MM.1S (cell line): Measurements from ENCODE around the gene ORAI2.
"Not testable (repeated sequence)": the region's sequence is repeated elsewhere in the genome, so short reads cannot be mapped to it uniquely, and the experiment has no call there.

Source experiments
- DNase-seq: peaks from one replicate; pipeline ENCODE4 v3.0.0-alpha.2; 2015
- H2AFZ ChIP-seq: fragments of 300-600 bp; sonication (generic); 2 replicates; pipeline ENCODE4 v1.6.0; 2016; ENCODE audit warnings: antibody characterized with exemption, low read length
- H3F3A ChIP-seq: fragments of 300-600 bp; sonication (generic); 2 replicates; pipeline ENCODE4 v1.6.1; 2016; ENCODE audit warnings: mild to moderate bottlenecking, antibody characterized with exemption, low read length, moderate library complexity, mixed read lengths; ENCODE audit not compliant: insufficient read depth
- H3K27ac ChIP-seq: fragments of 300-600 bp; sonication (generic); 2 replicates; pipeline ENCODE4 v1.5.1; 2016; ENCODE audit warnings: mild to moderate bottlenecking, low read length
- H3K27me3 ChIP-seq: fragments of 300-600 bp; sonication (generic); replicated peaks from 2 replicates; pipeline ENCODE4 v1.6.0; 2016; ENCODE audit warnings: low read length; ENCODE audit not compliant: insufficient read depth
- H3K36me3 ChIP-seq: fragments of 300-600 bp; sonication (generic); replicated peaks from 2 replicates; pipeline ENCODE4 v1.6.1; 2016; ENCODE audit warnings: mild to moderate bottlenecking, low read length, mixed read lengths; ENCODE audit not compliant: insufficient read depth
- H3K4me1 ChIP-seq: fragments of 300-600 bp; sonication (generic); 2 replicates; pipeline ENCODE4 v1.6.1; 2016; ENCODE audit warnings: low read length, mixed read lengths
- H3K4me2 ChIP-seq: fragments of 300-600 bp; sonication (generic); 2 replicates; pipeline ENCODE4 v1.6.0; 2016; ENCODE audit warnings: low read depth, low read length
- H3K4me3 ChIP-seq: fragments of 300-600 bp; sonication (generic); 2 replicates; pipeline ENCODE4 v1.5.1; 2016; ENCODE audit warnings: low read length, mixed read lengths
- H3K79me2 ChIP-seq: fragments of 300-600 bp; sonication (generic); 2 replicates; pipeline ENCODE4 v1.6.1; 2016; ENCODE audit warnings: mixed run types, low read length, mixed read lengths
- H3K9ac ChIP-seq: fragments of 300-600 bp; sonication (generic); 2 replicates; pipeline ENCODE4 v1.6.1; 2016; ENCODE audit warnings: low read length, mixed read lengths
- H3K9me2 ChIP-seq: fragments of 300-600 bp; sonication (generic); replicated peaks from 2 replicates; pipeline ENCODE4 v1.6.1; 2016; ENCODE audit warnings: mild to moderate bottlenecking, low read length, mixed read lengths; ENCODE audit not compliant: insufficient read depth
- H3K9me3 ChIP-seq: fragments of 300-600 bp; sonication (generic); replicated peaks from 2 replicates; pipeline ENCODE4 v1.6.1; 2016; ENCODE audit warnings: mild to moderate bottlenecking, low read length, mixed read lengths; ENCODE audit not compliant: insufficient read depth
- H4K20me1 ChIP-seq: fragments of 300-600 bp; sonication (generic); 2 replicates; pipeline ENCODE4 v1.6.1; 2016; ENCODE audit warnings: mild to moderate bottlenecking, low read length, moderate library complexity, mixed read lengths; ENCODE audit not compliant: insufficient read depth
- CTCF ChIP-seq: fragments of 300-600 bp; sonication (generic); IDR thresholded peaks from 2 replicates; pipeline ENCODE4 v1.5.1; 2016; ENCODE audit warnings: antibody characterized with exemption, low read length, mixed read lengths
- EZH2 ChIP-seq: fragments of 300-600 bp; sonication (generic); optimal IDR thresholded peaks from 2 replicates; pipeline ENCODE3; 2017; ENCODE audit warnings: low read depth, mild to moderate bottlenecking, antibody characterized with exemption, low read length, mixed read lengths
- EZH2phosphoT487 ChIP-seq: fragments of 300-600 bp; sonication (generic); IDR thresholded peaks from 2 replicates; pipeline ENCODE4 v1.6.1; 2018; ENCODE audit warnings: antibody characterized with exemption, low read length

Gene ORAI2

GRCh38 chr7:102452451-102452850, 19.1 kb downstream of the ORAI2 start:
- no peak overlapping the region for H3K9ac ChIP-seq
- H3F3A ChIP-seq = peaks cover 19% of the 10 kb centered on the region
- H3K4me3 ChIP-seq = no peak overlapping the region
- no peaks in the 10 kb centered on the region for H4K20me1 ChIP-seq
- peak overlapping the region; percentile 85; the same call in 1 of the 2 replicates for H3K27ac ChIP-seq
- peaks cover 14% of the 10 kb centered on the region for H3K4me1 ChIP-seq
- no peaks in the 10 kb centered on the region for H3K9me2 ChIP-seq
- H3K4me2 ChIP-seq = no peak overlapping the region
- no peak for DNase-seq
- no peaks in the 10 kb centered on the region for H3K27me3 ChIP-seq
- H3K36me3 ChIP-seq = no peaks in the 10 kb centered on the region; the same call in 1 of the 2 replicates
- peaks cover 20% of the 10 kb centered on the region for H3K79me2 ChIP-seq
- TF ChIP-seq CTCF = no peak
- TF ChIP-seq EZH2 = no peak
- no peak for TF ChIP-seq EZH2phosphoT487
- no peak overlapping the region for H2AFZ ChIP-seq
- no peaks in the 10 kb centered on the region for H3K9me3 ChIP-seq

- DNase-seq = peak; percentile 1
- H3K4me2 ChIP-seq = no peak overlapping the region
- H3F3A ChIP-seq = peaks cover 19% of the 10 kb centered on the region
- TF ChIP-seq EZH2 (no peak), EZH2phosphoT487 (no peak), CTCF (no peak)
- no peaks in the 10 kb centered on the region for H3K9me2 ChIP-seq
- no peak overlapping the region for H3K4me3 ChIP-seq
- H2AFZ ChIP-seq = no peak overlapping the region
- no peaks in the 10 kb centered on the region for H3K9me3 ChIP-seq
- H3K79me2 ChIP-seq = peaks cover 11% of the 10 kb centered on the region
- no peak overlapping the region for H3K27ac ChIP-seq
- no peaks in the 10 kb centered on the region for H3K36me3 ChIP-seq
- H3K9ac ChIP-seq = no peak overlapping the region
- H3K27me3 ChIP-seq = no peaks in the 10 kb centered on the region
- H4K20me1 ChIP-seq = no peaks in the 10 kb centered on the region
- H3K4me1 ChIP-seq = peaks cover 14% of the 10 kb centered on the region
Measured at GRCh38 chr7:102453319-102453718, 19.9 kb downstream of the ORAI2 start.

GRCh38 chr7:102454468-102454867, 21.1 kb downstream of the ORAI2 start:
- H3K9me3 ChIP-seq = no peaks in the 10 kb centered on the region
- H3K27me3 ChIP-seq = no peaks in the 10 kb centered on the region
- H3K4me1 ChIP-seq = peaks cover 14% of the 10 kb centered on the region
- no peak overlapping the region for H3K4me2 ChIP-seq
- H2AFZ ChIP-seq = no peak overlapping the region
- H3K27ac ChIP-seq = no peak overlapping the region
- DNase-seq = peak; percentile 1
- H3K4me3 ChIP-seq = no peak overlapping the region
- peaks cover 19% of the 10 kb centered on the region for H3F3A ChIP-seq
- no peaks in the 10 kb centered on the region for H3K9me2 ChIP-seq
- H4K20me1 ChIP-seq = no peaks in the 10 kb centered on the region
- H3K79me2 ChIP-seq = 0 out of 2 replicates have a peak, but pooled peaks cover 6% of the 10 kb centered on the region
- TF ChIP-seq EZH2 (no peak), EZH2phosphoT487 (no peak), CTCF (no peak)
- H3K36me3 ChIP-seq = no peaks in the 10 kb centered on the region
- H3K9ac ChIP-seq = no peak overlapping the region

GRCh38 chr7:102454932-102455331, 21.6 kb downstream of the ORAI2 start:
- not testable (repeated sequence) for H3K9ac ChIP-seq, H4K20me1 ChIP-seq, H3K9me3 ChIP-seq, H2AFZ ChIP-seq, H3K79me2 ChIP-seq, H3K4me3 ChIP-seq, H3K9me2 ChIP-seq, H3K4me2 ChIP-seq, DNase-seq, H3K27me3 ChIP-seq, H3K36me3 ChIP-seq, H3K27ac ChIP-seq
- peaks cover 14% of the 10 kb centered on the region for H3K4me1 ChIP-seq
- H3F3A ChIP-seq = peaks cover 19% of the 10 kb centered on the region
